ENCODE results near the gene CR1. TPM values are rescaled to one million over a fixed set of nuclear protein-coding genes. Genes with fewer than 3 reads are reported as not detected.

Gene CR1
- total and polyA plus RNA-seq, 2 donors (not counting 3 experiments of a cell fraction or from before 2014, with no cell fraction given), result not detected

DNA sequence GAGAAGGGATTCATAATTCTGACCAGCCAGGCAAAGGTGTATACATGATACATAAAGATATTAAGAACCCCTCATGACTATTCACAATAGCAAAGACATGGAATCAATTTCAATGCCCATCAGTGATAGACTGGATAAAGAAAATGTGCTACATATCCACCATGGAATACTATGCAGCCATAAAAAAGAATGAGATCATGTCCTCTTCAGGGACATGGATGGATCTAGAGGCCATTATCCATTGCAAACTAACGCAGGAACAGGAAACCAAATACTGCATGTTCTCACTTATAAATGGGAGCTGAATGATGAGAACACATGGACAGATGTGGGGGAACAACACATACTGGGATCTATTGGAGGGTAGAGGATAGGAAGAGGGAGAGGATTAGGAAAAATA is 170.4 kb downstream of the CR1 start:
- DNase-seq (ENCODE audit: low read depth, low spot score) (no peak), FAIRE-seq (no peak)
- intact Hi-C loops (cut with micrococcal nuclease), result no loop called here
- Histone ChIP-seq H3K9me1 (replicated peaks; ENCODE audit: control insufficient read depth, extremely low read depth, insufficient read depth, low read length) (no peaks in the 10 kb centered on the region), H3K4me3 (replicated peaks in 1 of 3; ENCODE audit: insufficient read depth in 1 of 3, low read depth in 1 of 3, low read length in 3 of 3) (no peak overlapping the region), H3K4me1 (ENCODE audit: control insufficient read depth, extremely low read depth, insufficient read depth, low read length) (no peaks in the 10 kb centered on the region), H3K4me2 (ENCODE audit: insufficient read depth, low read length) (no peak overlapping the region), H3K79me2 (ENCODE audit: control insufficient read depth, insufficient read depth, low read length) (no peaks in the 10 kb centered on the region), H2AFZ (ENCODE audit: low read depth, low read length) (no peak overlapping the region), H3K36me3 (ENCODE audit: control insufficient read depth in 2 of 2, extremely low read depth in 1 of 2, insufficient read depth in 2 of 2, low read length in 2 of 2) (no peaks in the 10 kb centered on the region), H4K20me1 (replicated peaks; ENCODE audit: control insufficient read depth, extremely low read depth, insufficient read depth, low read length) (no peaks in the 10 kb centered on the region), H3K9me3 (replicated peaks; ENCODE audit: control insufficient read depth, insufficient read depth, low read length) (no peaks in the 10 kb centered on the region), H3K27ac (ENCODE audit: insufficient read depth, low read depth, low read length) (no peak overlapping the region), H3K27me3 (ENCODE audit: control insufficient read depth in 2 of 2, insufficient read depth in 2 of 2, low read length in 2 of 2) (peaks cover 30 to 41% of the 10 kb centered on the region in 2 experiments), H3K9ac (replicated peaks; ENCODE audit: extremely low read depth, insufficient read depth, low read length) (no peak overlapping the region)
- ChIA-PET POLR2A (no interaction called here), CTCF (interaction anchor here (1.5 kb wide), 1 partner anchor 46 kb away, joined by 3 read pairs; no protein-coding TSS in a partner anchor)
- TF ChIP-seq POLR2AphosphoS5 (IDR thresholded peaks at IDR 0.05; ENCODE audit: insufficient read depth, low read depth, low read length), result no peak
- TF ChIP-seq, protein P1, sequence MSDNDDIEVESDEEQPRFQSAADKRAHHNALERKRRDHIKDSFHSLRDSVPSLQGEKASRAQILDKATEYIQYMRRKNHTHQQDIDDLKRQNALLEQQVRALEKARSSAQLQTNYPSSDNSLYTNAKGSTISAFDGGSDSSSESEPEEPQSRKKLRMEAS (IDR thresholded peaks at IDR 0.05; ENCODE audit: insufficient read depth, insufficient read length), result no peak
- no peak for TF ChIP-seq EZH2 (IDR thresholded peaks at IDR 0.05; ENCODE audit: borderline replicate concordance, low read depth, low read length, severe bottlenecking)
- no peak for TF ChIP-seq JUN (IDR thresholded peaks at IDR 0.05; ENCODE audit: borderline replicate concordance, insufficient read depth, insufficient read length, low read depth)
- TF ChIP-seq FOS (IDR thresholded peaks at IDR 0.05; ENCODE audit: borderline replicate concordance, insufficient read depth, low read length), result no peak
- TF ChIP-seq POLR2A (IDR thresholded peaks at IDR 0.05; ENCODE audit: low read depth, low read length), result no peak
- dilution Hi-C loops (cut with MboI; ENCODE audit: extremely low pct_ligation_motif_present, low sequenced_read_pairs), result no loop called here
- no TSS peak for BruUV-seq (replicated peaks)

- Histone ChIP-seq H2AFZ (ENCODE audit: low read depth, low read length) (no peak overlapping the region), H3K27me3 (ENCODE audit: control insufficient read depth in 2 of 2, insufficient read depth in 2 of 2, low read length in 2 of 2) (peaks cover 33 to 41% of the 10 kb centered on the region in 2 experiments), H3K27ac (ENCODE audit: insufficient read depth, low read depth, low read length) (no peak overlapping the region), H3K9me3 (replicated peaks; ENCODE audit: control insufficient read depth, insufficient read depth, low read length) (no peaks in the 10 kb centered on the region), H3K4me3 (replicated peaks in 1 of 3; ENCODE audit: insufficient read depth in 1 of 3, low read depth in 1 of 3, low read length in 3 of 3) (no peak overlapping the region), H4K20me1 (replicated peaks; ENCODE audit: control insufficient read depth, extremely low read depth, insufficient read depth, low read length) (no peaks in the 10 kb centered on the region), H3K4me1 (ENCODE audit: control insufficient read depth, extremely low read depth, insufficient read depth, low read length) (no peaks in the 10 kb centered on the region), H3K36me3 (ENCODE audit: control insufficient read depth in 2 of 2, extremely low read depth in 1 of 2, insufficient read depth in 2 of 2, low read length in 2 of 2) (no peaks in the 10 kb centered on the region), H3K79me2 (ENCODE audit: control insufficient read depth, insufficient read depth, low read length) (no peaks in the 10 kb centered on the region), H3K9ac (replicated peaks; ENCODE audit: extremely low read depth, insufficient read depth, low read length) (no peak overlapping the region), H3K9me1 (replicated peaks; ENCODE audit: control insufficient read depth, extremely low read depth, insufficient read depth, low read length) (no peaks in the 10 kb centered on the region), H3K4me2 (ENCODE audit: insufficient read depth, low read length) (no peak overlapping the region)
- BruUV-seq (replicated peaks), result no TSS peak
- DNase-seq (ENCODE audit: low read depth, low spot score) (no peak), FAIRE-seq (no peak)
- intact Hi-C loops (cut with micrococcal nuclease) (no loop called here), dilution Hi-C loops (cut with MboI; ENCODE audit: extremely low pct_ligation_motif_present, low sequenced_read_pairs) (no loop called here)
- ChIA-PET POLR2A (no interaction called here), CTCF (no interaction called here)
- TF ChIP-seq, protein P2, sequence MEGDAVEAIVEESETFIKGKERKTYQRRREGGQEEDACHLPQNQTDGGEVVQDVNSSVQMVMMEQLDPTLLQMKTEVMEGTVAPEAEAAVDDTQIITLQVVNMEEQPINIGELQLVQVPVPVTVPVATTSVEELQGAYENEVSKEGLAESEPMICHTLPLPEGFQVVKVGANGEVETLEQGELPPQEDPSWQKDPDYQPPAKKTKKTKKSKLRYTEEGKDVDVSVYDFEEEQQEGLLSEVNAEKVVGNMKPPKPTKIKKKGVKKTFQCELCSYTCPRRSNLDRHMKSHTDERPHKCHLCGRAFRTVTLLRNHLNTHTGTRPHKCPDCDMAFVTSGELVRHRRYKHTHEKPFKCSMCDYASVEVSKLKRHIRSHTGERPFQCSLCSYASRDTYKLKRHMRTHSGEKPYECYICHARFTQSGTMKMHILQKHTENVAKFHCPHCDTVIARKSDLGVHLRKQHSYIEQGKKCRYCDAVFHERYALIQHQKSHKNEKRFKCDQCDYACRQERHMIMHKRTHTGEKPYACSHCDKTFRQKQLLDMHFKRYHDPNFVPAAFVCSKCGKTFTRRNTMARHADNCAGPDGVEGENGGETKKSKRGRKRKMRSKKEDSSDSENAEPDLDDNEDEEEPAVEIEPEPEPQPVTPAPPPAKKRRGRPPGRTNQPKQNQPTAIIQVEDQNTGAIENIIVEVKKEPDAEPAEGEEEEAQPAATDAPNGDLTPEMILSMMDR (IDR thresholded peaks at IDR 0.05; ENCODE audit: extremely low read depth in 1 of 2, insufficient read depth in 1 of 2, low read depth in 1 of 2, low read length in 2 of 2), result no peak
- peak; percentile 91 for TF ChIP-seq EZH2 (IDR thresholded peaks at IDR 0.05; ENCODE audit: borderline replicate concordance, low read depth, low read length, severe bottlenecking)
These were observed 173.6 kb downstream of the CR1 start for GRCh38 chr1:207669528-207670009.
